Activated CD8-positive, alpha-beta memory T cell treated with anti-CD3 and anti-CD28 coated beads for 24 hours (primary cell): ENCODE data around the gene MST1.

Source experiments
- DNase-seq: peaks from one replicate; pipeline ENCODE4 v3.0.0-alpha.2; 2020

The MST1 gene

DNA sequence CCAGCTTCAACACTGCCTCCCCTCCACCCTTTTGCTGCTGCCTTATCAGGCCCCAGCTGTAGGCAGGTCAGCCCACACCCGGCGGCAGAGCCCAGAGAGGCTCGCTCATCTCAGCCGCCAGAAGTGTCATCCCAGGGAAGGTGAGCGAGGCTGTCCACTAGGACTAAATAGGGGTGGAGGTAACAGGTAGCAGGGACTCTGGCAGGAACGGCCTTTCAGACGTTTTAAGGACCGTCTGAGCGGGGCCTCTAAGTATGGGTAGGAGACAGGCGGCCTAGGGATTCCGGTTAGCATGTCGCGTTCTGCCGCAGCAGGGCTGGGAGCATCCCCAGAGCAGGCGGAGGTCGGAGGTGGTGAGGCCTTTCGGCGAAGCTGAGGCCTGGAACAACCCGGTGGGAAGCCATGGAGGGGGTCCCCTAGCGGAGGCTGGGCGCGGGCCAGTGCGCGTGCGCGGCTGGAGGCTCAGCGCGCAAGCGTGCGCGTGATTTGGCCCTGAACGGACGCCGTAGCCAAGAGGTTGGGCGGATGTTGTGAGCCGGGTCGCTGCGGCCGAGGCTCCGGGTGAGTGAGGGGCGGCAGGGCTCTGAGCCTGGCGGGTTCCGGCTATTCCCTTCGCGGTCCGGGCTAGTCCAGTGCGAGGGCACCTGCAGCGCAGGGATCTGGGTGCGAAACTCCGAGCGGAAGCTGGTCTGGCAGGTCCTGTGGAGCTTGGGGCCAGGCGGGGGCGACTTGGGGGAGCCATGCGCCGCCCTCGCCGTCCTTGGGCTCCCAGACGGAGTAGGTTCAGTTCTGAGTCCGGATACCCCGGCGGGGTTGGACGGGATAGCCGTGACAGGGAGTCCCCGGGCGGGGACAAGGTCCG lies at the start of gene MST1, which contains the start of gene RNF123:
MST1 (minus strand) TSS at position 429 of the 862 bp plus-strand sequence. CDS start 783 bp downstream, outside the sequence.
RNF123 (plus strand) TSS at position 512 of the 862 bp plus-strand sequence. CDS start 1,609 bp downstream, outside the sequence.
- peak; percentile 97 for DNase-seq

DNA sequence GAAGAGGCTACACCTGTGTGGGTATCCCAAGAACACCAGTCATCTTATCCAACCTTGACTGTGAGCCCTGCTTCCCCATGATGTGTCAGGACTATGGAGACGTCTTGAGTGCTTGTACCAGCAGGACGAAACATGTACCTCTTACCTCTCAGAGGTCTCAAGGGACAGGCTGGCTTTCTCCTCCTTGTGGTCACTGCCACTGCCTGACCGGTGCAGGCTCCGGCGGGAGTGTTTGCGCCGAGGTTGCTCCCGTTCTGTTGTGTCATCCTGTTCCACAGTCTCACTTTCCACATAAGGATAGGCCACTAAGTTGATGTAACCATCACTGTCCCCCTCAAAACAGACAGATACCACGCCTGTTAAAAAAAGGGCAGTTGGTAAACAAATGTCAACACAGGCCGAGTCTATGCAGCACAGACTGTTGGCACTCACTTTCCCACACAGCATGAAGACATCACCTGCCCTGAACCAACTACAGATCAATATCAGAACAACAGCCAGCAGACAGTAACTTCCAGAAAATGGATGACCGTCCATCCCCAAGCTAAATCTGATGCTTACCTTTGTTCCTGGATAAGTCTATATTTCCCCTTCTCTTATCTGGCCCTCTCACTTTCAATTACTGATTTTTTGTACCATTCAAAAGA lies 48.9 kb upstream of the MST1 start:
- DNase-seq = no peak

DNA sequence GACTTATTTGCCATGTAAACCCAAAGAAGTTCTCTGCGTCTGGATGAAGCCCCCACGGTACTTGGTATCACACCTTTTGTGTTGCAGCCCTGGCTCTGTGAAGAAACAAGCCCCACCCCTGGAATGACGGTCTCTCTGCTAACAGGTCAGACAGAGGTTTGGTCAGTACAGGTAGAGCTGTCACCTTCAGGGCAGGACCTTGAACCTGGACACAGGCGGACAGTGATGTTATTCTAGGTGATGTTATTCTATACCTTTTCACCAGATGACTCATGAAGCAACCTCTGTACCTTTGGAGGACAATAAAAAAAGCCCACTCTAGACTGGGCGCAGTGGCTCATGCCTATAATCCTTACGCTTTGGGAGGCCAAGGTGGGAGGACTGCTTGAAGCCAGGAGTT lies 45.5 kb upstream of the MST1 start:
- DNase-seq = no peak

DNA sequence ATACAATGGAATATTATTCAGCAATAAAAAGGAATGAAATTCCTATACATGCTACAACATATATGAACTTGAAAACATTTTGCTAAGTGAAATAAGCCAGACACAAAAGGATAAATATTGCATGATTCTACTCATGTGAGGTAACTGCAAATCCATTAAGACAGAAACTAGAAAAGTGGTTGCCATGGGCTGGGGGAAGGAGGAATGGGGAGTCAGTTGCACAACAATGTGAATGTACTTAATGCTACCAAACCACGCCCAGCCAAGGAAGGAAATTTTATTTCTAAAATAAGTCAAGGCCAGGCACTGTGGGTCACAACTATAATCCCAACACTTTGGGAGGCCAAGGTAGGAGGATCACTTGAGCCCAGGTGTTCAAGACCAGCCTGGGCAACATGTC lies 44.3 kb upstream of the MST1 start:
- DNase-seq = no peak

DNA sequence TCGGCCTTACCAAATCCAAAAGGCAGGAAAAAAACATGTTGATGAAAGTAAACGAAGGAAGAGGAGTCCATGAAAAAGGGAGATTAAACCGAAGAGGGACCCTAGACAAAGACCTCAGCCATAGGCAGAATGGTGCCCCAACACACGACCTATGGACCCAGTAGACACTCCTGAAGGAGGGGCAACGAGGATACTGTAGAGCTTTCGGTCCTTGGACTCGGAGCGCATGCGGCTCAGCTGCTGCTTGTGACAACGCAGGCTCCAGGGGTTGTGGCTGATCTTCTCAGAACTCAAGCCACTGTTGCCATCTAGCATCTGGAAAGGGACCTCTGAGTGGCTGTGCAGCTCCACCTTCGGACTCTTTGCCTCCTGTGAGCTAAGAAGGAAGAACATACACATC lies 43.3 kb upstream of the MST1 start:
- DNase-seq = no peak

DNA sequence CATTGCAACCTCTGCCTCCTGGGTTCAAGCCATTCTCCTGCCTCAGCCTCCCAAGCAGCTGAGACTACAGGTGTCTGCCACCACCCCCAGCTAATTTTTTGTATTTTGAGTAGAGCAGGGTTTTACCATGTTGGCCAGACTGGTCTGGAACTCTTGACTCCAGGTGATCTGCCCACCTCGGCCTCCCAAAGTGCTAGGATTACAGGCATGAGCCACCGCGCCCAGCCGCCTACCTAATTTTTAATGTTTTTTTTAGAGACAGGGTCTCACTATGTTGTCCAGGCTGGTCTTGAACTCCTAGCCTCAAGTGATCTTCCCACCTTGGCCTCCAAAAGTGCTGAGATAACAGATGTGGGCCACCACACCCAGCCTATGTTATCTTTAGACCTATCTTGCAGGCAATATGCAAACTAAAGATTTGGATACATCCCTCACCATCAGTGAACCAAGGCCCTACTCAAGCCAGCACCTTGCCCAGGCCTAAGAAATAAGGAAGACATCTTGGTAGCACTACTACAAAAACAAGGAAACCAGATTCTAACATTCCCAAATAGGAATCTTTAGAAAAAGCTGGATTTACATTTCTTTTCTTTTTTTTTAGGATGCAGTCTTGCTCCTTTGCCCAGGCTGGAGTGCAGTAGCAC lies 40.8 kb upstream of the MST1 start:
- no peak for DNase-seq

DNA sequence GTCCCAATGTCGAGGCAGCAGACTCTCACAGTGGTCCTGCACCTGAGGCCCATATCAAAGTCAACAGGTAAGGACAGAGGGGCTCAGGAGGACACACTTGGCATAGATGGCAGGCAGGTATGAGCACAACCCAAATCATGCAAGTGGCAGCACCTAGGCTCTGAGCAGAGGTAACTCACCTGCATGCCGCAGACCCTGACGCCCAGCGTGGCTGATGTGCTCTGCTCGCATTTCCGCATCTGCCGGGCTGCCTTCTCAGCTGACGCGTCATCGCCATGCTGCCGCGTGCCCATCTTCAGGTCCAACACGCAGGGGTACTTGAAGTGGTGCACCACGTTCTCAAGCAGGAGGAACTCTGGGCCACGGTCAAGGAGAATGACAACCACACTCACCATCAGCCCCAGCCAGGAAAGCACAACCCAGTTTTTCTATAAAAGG lies 38.7 kb upstream of the MST1 start:
- DNase-seq = no peak

DNA sequence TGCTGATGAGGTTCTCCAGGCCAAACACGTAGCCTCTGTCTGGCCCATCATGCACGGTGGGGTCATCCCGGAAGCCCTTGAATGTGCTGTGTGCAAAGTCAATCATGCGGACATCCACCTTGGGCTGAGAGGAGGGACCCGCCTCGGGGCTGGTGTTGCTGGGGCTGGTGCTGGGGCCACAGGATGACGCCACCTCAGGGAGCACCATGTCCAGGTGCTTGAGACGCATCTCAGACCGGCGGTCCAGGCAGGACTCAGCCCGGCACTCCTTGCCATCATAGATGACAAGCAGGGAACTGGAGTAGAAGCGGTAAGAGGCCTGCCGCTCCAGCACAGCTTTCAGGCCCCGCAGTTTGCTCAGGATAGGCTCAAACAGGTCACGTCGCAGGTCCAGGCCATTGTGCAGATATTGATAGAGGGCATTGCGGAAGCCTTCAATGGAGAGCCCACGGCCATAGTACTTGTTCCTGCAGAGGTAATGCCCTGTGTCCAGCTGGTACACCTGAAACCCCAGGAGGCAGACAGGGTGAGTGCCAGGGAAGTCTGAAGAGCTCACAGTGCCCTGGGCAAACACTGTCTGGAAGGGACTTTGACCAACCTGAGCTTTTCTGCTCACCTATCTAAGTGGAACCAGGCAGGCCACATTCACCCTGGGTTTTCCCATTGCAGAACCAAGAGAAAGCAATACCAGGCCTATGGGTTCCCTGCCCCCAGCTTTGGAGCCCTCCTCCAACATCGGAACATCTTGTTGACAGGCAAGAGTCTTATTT lies 38.1 kb upstream of the MST1 start:
- no peak for DNase-seq

DNA sequence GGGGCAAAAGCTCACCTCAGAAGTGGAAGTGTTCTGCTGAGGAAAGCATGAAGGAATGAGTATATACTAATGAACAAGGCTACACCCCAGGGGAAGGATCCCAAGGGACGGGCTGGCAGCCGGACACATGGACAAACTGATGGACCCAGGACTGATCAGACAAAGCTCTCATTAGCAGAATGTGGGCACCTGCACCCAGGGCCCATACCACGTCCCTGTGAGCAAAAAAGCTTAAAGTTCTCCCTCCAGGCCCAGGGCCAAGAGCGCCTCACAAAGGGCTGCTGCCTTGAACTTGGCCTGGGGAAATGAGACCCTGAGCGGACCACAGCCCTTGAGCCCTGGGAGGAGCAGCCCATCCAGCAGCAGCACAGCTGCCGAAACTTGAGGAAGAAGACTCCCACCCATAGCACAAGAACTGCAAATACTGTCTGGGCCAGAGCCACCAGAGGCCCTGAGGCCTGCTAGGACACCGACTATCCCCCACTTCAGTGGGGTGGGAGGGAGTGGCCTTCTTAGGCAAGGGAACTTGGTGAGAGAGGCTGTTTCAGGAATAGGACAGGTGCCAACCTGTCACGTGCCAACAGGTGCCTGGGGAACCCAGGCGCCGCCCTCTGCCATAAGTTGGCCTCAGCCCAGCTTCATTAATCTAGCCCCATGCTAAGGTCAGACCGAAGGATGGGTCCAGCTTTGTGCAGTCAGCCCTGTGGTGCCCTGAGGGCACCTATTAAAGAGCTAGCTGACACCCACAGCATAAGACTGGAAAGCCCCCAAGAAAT lies 36.8 kb upstream of the MST1 start:
- no peak for DNase-seq

DNA sequence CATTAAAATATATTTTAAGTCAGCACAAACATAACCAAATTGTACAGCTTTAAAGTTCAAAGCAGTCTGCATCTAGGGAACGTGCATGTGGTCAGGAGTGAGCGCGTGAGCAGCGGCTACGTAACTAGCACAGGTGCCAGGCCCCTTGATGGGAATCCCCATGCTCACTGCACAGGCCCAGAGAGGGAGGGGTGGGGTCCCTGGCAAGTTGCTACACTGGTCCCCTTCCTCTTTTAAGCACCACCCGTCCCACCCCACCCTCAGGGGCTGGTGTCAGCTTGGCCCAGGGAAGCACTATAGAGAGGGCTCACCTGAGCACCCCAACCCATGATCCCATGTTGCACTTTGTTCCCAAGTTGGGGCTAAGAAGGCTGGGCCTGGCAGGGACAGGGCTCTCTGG lies 35.3 kb upstream of the MST1 start:
- DNase-seq = no peak

DNA sequence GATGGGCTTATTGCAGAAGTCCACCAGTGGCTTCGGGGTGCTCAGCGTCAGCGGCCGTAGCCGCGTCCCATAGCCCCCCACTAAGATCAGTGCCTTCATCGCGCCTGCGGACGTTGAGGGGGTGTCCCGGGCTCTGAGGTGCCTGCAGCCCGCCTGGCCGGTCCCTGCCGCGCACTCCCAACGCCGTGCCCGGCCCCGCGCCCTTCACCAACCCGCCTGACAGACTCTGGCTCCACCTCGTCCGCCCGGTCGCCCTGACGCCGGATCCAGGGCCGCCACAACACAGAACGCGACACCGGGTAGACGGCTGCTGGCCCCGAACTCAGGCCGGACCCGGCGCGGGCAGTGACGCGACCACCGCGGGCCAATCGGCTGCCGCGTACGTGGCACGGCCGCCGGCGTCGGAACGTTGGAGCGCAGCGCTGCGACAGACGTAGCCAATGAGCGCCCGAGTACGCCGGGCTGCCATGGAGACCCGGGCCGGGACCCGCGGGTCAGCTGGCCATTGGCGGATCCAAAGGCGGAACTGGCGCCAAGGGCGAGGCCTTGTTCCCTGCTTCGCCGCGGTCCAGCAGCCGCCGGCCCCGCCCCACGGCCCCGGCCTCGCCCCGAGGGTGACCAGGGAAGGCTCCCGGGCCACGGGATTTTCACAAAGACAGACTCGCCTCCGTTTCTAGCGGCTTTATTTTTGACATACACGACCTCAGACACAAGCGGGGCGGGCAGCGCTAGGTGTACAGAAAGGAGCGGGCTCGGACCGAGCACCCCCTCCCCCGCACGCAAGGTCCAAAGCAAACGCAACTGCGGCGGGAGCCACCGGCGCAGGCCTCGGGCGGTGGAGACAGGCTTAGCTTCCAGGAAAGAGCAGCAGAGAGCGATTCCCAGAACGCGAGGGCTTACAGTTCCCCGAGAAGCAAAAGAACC lies 34.6 kb upstream of the MST1 start, which contains the start of gene GMPPB:
GMPPB (minus strand) TSS at position 324 of the 924 bp plus-strand sequence; CDS start at position 99, 225 bp downstream.
- DNase-seq = peak; percentile 96

DNA sequence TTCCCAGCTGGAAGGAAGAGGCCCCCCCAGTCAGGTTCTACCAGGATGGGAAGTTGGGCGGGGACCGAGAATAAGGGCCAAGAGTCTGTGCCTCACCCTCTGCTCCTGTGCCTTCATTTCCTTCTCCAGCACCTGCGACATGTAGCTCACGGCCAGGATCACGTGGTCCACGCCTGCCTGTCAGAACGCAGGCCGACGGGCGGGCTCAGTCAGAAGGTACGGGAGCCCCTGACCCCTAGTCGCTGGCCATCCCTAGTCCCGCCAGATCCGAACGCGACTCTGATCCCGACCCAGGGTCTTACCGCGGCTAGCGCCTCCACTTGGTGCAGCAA lies 34.0 kb upstream of the MST1 start:
- DNase-seq = peak; percentile 79

DNA sequence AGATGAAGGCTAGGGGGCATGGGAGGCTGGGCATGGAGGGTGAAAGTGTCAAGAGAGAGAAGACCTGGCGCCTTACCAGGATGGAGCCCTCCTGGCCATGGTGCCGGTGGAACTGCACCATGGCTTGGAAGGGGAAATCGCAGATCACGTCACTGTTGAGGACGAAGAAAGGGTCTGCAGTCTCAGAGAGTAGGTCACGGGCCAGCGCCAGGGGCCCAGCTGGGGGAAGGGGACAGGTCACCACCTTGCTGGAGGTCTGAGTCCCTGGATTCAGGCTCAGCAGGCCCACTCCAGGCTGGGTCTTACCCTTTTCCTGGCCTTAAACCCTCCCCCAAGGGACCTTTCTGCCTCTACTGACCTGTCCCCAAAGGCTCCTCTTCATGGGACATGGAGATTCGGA lies 33.6 kb upstream of the MST1 start:
- no peak for DNase-seq

DNA sequence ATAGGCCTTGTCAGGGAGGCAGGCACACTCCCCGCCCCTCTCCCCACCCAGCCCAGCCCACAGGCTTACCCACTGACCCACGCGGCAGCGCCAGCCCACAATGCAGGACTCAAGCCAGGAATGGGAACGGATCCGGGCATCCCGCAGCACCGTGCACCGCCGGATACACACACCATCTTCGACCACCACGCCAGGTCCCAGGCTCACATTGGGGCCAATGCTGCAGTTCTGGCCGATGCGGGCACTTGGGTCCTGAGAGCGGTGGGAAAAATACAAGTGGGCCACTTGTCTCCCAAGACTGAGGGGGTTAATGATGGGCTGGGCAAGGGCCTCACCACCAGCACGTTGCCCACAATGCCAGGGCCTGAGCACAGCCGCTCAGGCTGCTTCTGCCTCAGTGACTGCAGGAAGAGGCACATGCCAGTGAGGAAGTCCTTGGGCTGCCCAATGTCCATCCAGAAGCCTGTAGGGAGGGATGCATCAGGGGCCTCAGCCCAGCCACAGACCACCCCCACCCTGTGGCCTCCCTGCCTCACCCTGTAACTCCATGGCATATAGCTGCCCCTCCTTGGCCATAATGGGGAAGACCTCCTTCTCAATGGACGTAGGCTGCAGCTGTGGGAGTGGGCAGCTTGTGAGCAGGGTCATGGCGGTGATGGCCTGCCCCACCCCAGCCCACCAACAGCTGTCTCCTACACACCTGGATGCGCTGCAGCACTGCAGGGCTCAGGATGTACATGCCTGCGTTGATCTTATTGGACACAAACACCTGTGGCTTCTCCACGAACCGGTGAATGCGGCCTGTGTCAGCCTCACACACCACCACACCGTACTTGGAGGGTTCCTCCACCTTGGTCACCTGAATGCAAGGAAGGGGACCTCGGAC lies 32.9 kb upstream of the MST1 start:
- no peak for DNase-seq

DNA sequence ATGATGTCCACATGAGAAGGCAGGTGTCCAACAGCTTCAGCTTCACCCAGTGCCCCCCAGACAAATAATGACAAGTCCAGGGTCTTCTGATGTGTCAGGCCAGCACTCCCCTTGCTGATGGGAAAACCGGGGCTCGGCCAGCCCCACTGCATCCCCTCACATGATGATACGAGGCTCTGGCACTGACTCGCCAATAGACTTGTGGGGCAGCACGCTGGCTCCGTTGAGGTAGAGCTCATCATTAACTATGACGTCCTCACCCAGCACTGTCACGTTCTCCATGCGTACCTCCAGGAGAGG lies 32.3 kb upstream of the MST1 start:
- DNase-seq = no peak

DNA sequence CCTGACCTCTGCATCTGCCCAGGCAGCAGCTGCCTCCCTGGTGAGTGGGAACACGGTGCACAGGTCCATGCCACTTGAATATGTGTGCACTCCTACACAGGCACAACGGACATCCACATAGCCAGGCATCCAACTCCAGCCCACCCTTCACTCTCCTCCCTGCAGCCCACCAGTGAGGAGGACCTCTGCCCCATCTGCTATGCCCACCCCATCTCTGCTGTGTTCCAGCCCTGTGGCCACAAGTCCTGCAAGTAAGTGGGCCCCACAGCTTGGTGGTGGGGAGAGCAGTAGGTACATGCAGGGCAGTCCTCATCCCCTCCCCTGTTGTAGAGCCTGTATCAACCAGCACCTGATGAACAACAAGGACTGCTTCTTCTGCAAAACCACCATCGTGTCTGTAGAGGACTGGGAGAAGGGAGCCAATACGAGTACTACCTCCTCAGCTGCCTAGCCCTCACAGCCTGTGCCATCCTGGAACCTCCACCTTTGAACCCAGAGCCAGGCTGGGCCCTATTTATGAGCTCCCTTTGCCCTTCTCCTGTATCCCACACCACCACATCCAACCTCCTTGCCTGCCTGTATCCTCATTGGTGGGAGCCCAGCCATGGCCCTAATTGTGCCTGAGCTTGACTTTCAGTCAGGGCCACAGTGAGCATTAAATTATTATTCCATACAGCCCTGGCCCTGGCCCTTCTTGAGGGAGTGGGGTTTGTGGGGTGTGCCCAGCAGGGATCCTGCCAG lies 31.8 kb upstream of the MST1 start:
- DNase-seq = no peak

DNA sequence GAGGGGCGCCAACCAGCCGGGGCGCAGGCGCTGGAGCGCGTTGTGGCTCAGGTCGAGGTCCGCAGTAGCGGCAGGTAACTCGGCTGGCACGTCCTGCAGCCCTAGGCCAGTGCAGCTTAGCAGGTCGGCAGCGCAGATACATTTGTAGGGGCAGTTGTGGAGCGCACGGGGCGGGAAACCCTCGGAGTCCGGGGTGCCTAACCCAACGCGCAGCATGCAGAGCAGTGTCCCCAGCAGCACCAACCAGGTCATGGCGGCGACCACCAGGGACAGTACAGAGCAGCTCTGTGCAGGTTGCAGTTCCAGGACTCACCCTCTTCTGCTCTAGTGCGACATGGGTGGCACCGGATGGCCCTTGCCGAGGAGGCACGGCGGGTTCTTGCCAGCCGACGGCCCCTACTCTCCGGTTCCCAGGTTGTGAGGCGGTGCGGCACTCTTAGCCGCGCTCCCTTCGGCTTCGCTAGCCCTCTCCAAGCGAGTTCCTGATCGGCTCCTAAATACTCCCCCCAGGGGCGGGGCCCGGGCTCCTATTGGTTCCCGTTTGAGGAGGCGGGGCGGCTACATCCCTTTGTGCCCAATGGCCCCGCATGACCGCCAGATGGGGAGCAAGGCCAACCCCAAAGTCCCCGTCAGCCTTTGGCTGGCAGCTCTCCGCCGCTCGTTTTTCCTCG lies 30.1 kb upstream of the MST1 start, which contains the start of gene AMIGO3:
AMIGO3 (minus strand) TSS at position 471 of the 671 bp plus-strand sequence; CDS start at position 252, 219 bp downstream.
- peak; percentile 97 for DNase-seq

DNA sequence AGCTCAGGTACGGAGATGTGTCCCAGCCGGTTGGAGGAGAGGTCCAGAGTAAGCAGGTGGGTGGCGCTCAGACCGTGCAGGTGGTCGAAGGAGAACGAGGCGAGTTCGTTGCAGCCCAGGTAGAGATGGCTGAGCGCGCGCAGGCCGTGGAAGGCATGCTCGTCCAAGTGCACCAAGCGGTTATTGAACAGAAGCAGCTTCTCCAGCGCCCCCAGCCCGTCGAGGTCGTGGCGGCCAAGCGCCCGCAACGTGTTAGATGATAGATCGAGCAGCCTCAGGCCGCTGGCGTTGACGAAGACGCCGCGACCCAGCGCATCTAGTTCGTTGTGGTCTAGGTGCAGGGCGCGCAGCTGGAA lies 29.6 kb upstream of the MST1 start:
- DNase-seq = no peak
